ENCODE measurements around the gene NOP14. TPM values are rescaled to one million over a fixed set of nuclear protein-coding genes. Genes with fewer than 3 reads are reported as not detected.

NOP14 gene
- total RNA-seq, 1 donor from 2014 or later, result 17.2 TPM

DNA sequence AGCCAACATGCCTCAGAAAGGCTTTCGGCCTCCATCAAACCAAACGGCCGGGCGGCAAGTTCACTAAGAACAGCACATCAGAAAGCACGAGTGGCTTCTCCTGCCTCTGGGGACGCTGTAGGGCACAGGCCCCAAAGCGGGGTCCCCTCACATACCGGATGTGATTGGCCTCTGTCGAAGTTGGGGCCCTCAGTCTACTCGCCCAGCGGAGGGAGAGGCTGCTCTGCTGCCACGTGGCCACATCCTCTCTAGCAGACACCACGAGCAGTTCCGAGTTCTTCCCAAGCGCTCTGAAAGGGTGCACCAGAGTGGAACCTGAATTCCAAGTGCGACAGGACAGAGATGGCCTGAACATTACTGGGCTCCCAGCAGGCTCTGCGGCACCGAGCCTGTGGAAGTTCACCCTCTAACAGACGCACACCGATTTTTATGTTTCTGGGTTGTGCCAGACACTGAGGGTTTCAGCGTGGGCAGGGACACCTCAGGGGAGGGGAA is 21.1 kb downstream of the NOP14 start:
- Mint-ChIP-seq H3K4me3 (ENCODE audit: unreplicated experiment) (no peak overlapping the region), H3K9me3 (ENCODE audit: unreplicated experiment) (no peaks in the 10 kb centered on the region), H3K4me1 (ENCODE audit: low read depth, unreplicated experiment) (peaks cover 1% of the 10 kb centered on the region), H3K36me3 (ENCODE audit: unreplicated experiment) (peaks cover 3% of the 10 kb centered on the region), H3K27me3 (ENCODE audit: unreplicated experiment) (peaks cover 5% of the 10 kb centered on the region), H3K27ac (ENCODE audit: unreplicated experiment) (peak overlapping the region; percentile 12)
- TF ChIP-seq CTCF (IDR thresholded peaks at IDR 0.05; ENCODE audit: partially characterized antibody, unreplicated experiment), result no peak
- no peak for DNase-seq

DNA sequence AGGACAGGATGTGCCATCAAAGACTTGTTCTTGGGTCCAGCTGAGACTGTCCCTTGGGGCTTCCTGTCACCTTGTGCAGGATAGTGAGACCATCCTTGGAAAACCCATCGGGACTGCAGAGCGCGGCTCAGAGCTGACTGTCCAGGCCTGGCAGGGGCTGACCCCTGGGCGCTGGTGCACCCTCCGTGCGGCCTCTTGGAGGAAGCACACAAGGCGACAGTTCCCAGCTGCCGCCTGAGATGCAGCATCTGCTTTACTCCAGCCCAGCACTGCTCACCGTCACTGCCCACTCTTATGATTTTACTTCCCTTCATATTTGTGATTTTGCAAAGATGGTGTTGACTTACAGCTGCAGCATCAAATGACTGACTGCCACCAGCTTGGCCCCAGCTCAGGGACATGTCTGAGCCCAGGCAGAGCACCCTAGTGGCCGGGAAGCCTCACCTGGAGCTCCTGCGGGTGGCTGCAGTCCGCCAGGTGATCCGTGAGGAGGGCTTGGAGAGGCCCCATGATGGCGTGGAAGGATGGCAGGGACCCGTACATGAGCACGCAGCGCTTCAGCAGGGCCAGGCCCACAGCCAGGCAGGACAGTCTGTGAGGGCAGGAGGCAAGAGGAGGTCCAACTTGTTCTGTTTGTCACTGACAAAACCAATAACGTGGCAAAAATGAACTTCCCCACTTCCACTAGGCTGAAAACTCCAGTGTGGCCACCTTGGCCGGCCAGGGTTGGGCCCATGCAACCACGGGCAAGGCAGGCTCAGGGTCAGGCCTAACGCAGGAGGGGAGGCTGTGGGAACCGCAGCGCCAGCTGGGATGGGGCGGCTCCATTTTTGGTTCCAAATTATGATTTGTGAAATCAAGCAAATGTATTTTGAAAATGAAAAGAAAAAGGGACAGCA is 21.8 kb downstream of the NOP14 start:
- Mint-ChIP-seq H3K4me1 (ENCODE audit: low read depth, unreplicated experiment) (peaks cover 6% of the 10 kb centered on the region), H3K9me3 (ENCODE audit: unreplicated experiment) (peaks cover 4% of the 10 kb centered on the region), H3K27ac (ENCODE audit: unreplicated experiment) (no peak overlapping the region), H3K27me3 (ENCODE audit: unreplicated experiment) (peaks cover 5% of the 10 kb centered on the region), H3K4me3 (ENCODE audit: unreplicated experiment) (no peak overlapping the region), H3K36me3 (ENCODE audit: unreplicated experiment) (peaks cover 3% of the 10 kb centered on the region)
- no peak for TF ChIP-seq CTCF (IDR thresholded peaks at IDR 0.05; ENCODE audit: partially characterized antibody, unreplicated experiment)
- DNase-seq, result no peak

DNA sequence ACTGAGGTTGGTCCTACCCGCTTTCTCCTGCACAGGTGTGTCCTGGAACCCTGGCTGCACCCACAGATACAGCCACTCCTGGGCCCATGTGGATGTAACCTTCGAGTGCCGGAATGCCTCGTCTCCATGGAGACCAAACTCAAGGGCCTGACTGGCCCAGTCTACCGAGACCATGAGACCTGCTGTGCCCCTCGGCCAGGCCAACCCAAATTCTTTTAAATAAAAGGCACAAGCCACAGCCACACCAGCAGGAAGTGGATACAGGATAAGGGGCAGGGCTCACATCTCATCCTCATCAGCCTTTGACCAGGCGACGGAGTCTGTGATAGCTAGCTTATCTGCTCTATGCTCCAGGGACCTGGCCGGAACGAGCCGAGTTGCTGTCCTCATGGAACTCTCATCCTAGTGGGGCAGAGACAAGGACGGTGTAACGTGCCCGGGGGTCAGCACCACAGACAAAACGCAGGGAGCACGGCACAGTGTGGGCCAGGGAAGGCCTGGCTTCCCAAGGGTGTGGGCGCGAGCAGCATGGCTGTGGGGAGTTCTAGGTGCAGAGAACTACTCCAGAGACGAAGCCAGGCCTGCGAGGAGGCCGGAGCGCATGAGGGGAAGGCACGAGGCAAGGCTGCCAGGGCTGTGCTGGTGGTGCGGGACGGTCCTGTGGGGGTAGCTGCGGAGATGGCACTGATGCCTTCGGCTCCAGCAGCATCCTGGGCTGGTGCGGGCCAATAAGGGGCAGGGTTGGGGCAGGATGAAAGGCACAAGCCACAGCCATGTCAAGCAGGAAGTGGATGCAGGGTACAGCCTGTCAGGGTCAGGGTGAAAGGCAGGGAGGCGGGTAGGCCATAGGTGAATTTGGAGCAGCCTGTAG is 22.7 kb downstream of the NOP14 start:
- H3K27ac Mint-ChIP-seq (ENCODE audit: unreplicated experiment), result no peak overlapping the region

GRCh38 chr4:2939383-2940243 is 23.6 kb downstream of the NOP14 start:
- Mint-ChIP-seq H3K36me3 (ENCODE audit: unreplicated experiment) (no peaks in the 10 kb centered on the region), H3K27me3 (ENCODE audit: unreplicated experiment) (peaks cover 9% of the 10 kb centered on the region), H3K27ac (ENCODE audit: unreplicated experiment) (no peak overlapping the region), H3K9me3 (ENCODE audit: unreplicated experiment) (peaks cover 7% of the 10 kb centered on the region), H3K4me1 (ENCODE audit: low read depth, unreplicated experiment) (peaks cover 9% of the 10 kb centered on the region), H3K4me3 (ENCODE audit: unreplicated experiment) (no peak overlapping the region)
- DNase-seq, result no peak
- no peak for TF ChIP-seq CTCF (IDR thresholded peaks at IDR 0.05; ENCODE audit: partially characterized antibody, unreplicated experiment)

More for the DNA sequence above, 22.7 kb downstream of the NOP14 start:
- Mint-ChIP-seq H3K4me1 (ENCODE audit: low read depth, unreplicated experiment) (peaks cover 9% of the 10 kb centered on the region), H3K36me3 (ENCODE audit: unreplicated experiment) (no peaks in the 10 kb centered on the region), H3K27me3 (ENCODE audit: unreplicated experiment) (peaks cover 9% of the 10 kb centered on the region), H3K4me3 (ENCODE audit: unreplicated experiment) (no peak overlapping the region), H3K9me3 (ENCODE audit: unreplicated experiment) (peaks cover 6% of the 10 kb centered on the region)
- no peak for DNase-seq
- TF ChIP-seq CTCF (IDR thresholded peaks at IDR 0.05; ENCODE audit: partially characterized antibody, unreplicated experiment), result no peak
